ENCODE measurements around the gene TBCK. TPM values are rescaled to one million over a fixed set of nuclear protein-coding genes. Genes with fewer than 3 reads are reported as not detected.

The TBCK gene
- total and polyA plus RNA-seq, 2 experiments from 2014 or later = 34.1 to 36.9 TPM

GRCh38 chr4:106343865-106344646 is 28.0 kb upstream of the TBCK start:
- DNase-seq (ENCODE audit: low read depth in 1 of 2, low spot score in 1 of 2) = no peak
- no peaks in the 10 kb centered on the region for H3K27me3 ChIP-seq
- no peak overlapping the region for H3K27ac ChIP-seq
- peaks cover 18% of the 10 kb centered on the region for H3K36me3 ChIP-seq
- peaks cover 11% of the 10 kb centered on the region for H3K4me1 ChIP-seq (ENCODE audit: low read depth)
- TF ChIP-seq, protein P1, sequence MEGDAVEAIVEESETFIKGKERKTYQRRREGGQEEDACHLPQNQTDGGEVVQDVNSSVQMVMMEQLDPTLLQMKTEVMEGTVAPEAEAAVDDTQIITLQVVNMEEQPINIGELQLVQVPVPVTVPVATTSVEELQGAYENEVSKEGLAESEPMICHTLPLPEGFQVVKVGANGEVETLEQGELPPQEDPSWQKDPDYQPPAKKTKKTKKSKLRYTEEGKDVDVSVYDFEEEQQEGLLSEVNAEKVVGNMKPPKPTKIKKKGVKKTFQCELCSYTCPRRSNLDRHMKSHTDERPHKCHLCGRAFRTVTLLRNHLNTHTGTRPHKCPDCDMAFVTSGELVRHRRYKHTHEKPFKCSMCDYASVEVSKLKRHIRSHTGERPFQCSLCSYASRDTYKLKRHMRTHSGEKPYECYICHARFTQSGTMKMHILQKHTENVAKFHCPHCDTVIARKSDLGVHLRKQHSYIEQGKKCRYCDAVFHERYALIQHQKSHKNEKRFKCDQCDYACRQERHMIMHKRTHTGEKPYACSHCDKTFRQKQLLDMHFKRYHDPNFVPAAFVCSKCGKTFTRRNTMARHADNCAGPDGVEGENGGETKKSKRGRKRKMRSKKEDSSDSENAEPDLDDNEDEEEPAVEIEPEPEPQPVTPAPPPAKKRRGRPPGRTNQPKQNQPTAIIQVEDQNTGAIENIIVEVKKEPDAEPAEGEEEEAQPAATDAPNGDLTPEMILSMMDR (IDR thresholded peaks at IDR 0.05; ENCODE audit: low read depth, low read length) = no peak
- H3K4me3 ChIP-seq = no peak overlapping the region
- no peaks in the 10 kb centered on the region for H3K9me3 ChIP-seq (ENCODE audit: low read depth)

DNA sequence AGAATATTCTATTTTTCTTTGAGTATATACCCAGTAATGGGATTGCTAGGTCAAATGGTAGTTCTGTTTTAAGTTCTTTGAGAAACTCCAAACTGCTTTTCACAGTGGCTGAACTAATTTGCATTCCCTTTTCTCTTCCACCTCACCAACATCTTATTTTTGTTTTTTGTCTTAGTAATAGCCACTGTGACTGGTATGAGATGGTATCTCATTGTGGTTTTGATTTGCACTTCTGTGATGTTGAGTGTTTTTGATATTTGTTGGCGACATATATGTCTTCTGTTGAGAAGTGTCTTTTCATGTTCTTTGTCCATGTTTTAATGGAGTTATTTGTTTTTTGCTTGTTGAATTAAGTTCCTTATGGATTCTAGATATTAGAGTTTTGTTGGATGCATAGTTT is 24.8 kb upstream of the TBCK start:
- H3K4me3 ChIP-seq = no peak overlapping the region
- TF ChIP-seq, protein P1 (IDR thresholded peaks at IDR 0.05; ENCODE audit: low read depth, low read length) = no peak
- peaks cover 18% of the 10 kb centered on the region for H3K36me3 ChIP-seq
- H3K9me3 ChIP-seq (ENCODE audit: low read depth) = no peaks in the 10 kb centered on the region
- H3K27me3 ChIP-seq = no peaks in the 10 kb centered on the region
- H3K27ac ChIP-seq = no peak overlapping the region
- DNase-seq (ENCODE audit: low read depth in 1 of 2, low spot score in 1 of 2) = no peak
- H3K4me1 ChIP-seq (ENCODE audit: low read depth) = peaks cover 11% of the 10 kb centered on the region

DNA sequence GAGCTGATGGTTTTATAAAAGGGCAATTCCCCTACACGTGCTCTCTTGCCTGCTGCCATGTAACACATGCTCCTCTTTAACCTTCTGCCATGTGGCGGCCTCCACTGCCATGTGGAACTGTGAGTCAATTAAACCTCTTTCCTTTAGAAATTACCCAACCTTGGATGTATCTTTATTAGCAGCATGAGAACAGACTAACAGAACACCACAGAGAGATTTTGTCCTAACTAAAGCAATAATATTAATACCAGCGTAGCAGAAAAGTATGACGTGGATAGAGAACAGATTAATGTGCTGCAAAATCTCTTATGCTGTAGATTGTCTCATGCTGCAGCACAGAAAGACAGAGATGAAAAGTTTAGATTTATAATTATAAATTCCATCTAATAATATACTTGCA is 23.4 kb upstream of the TBCK start:
- Histone ChIP-seq H3K27me3 (no peaks in the 10 kb centered on the region), H3K36me3 (peaks cover 22% of the 10 kb centered on the region), H3K4me3 (no peak overlapping the region), H3K4me1 (ENCODE audit: low read depth) (peaks cover 4% of the 10 kb centered on the region), H3K9me3 (ENCODE audit: low read depth) (no peaks in the 10 kb centered on the region), H3K27ac (no peak overlapping the region)
- TF ChIP-seq, protein P1 (IDR thresholded peaks at IDR 0.05; ENCODE audit: low read depth, low read length) = no peak
- no peak for DNase-seq (ENCODE audit: low read depth in 1 of 2, low spot score in 1 of 2)

GRCh38 chr4:106338671-106339070 is 22.7 kb upstream of the TBCK start:
- DNase-seq (ENCODE audit: low read depth in 1 of 2, low spot score in 1 of 2) = no peak
- Histone ChIP-seq H3K9me3 (ENCODE audit: low read depth) (no peaks in the 10 kb centered on the region), H3K27me3 (no peaks in the 10 kb centered on the region), H3K4me3 (no peak overlapping the region), H3K27ac (no peak overlapping the region), H3K36me3 (peaks cover 22% of the 10 kb centered on the region), H3K4me1 (ENCODE audit: low read depth) (no peaks in the 10 kb centered on the region)
- TF ChIP-seq, protein P1 (IDR thresholded peaks at IDR 0.05; ENCODE audit: low read depth, low read length) = no peak

DNA sequence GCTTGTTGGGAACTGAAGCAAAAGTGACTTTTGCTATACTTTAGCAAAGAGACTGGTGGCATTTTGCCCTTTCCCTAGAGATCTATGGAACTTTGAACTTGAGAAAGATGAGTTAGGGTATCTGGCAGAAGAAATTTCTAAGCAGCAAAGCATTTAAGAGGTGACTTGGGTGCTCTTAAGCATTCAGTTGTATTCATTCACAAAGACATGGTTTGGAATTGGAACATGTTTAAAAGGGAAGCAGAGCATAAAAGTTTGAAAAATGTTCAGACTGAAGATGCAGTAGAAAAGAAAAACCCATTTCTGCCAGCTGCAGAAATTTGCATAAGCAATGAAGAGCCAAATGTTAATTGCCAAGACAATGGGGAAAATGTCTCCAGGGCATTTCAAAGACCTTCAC is 21.9 kb upstream of the TBCK start:
- DNase-seq (ENCODE audit: low read depth in 1 of 2, low spot score in 1 of 2) = no peak
- H3K4me1 ChIP-seq (ENCODE audit: low read depth) = no peaks in the 10 kb centered on the region
- no peaks in the 10 kb centered on the region for H3K27me3 ChIP-seq
- H3K27ac ChIP-seq = no peak overlapping the region
- no peaks in the 10 kb centered on the region for H3K9me3 ChIP-seq (ENCODE audit: low read depth)
- TF ChIP-seq, protein P1 (IDR thresholded peaks at IDR 0.05; ENCODE audit: low read depth, low read length) = no peak
- no peak overlapping the region for H3K4me3 ChIP-seq
- H3K36me3 ChIP-seq = peaks cover 23% of the 10 kb centered on the region
